Astrocyte (in vitro differentiated cells and primary cell): ENCODE measurements around the gene ASMTL. TPM values are rescaled to one million over a fixed set of nuclear protein-coding genes. Genes with fewer than 3 reads are reported as not detected.

Experiments
- DNase-seq: peaks from one replicate; pipeline ENCODE4 v3.0.0-alpha.2; 2010; ENCODE audit warnings: low read depth
- FAIRE-seq: peaks from 2 replicates; lab custom pipeline; 2011; peaks lifted over from hg19 to GRCh38; lab: Jason Lieb, UNC
- H2AFZ ChIP-seq: 2 replicates; pipeline ENCODE4 v1.6.0; 2012; ENCODE audit warnings: low read depth, low read length, inconsistent platforms
- H3K27ac ChIP-seq: 2 replicates; pipeline ENCODE4 v1.5.1; 2011; ENCODE audit warnings: low read depth, low read length, inconsistent platforms
- H3K27me3 ChIP-seq: 2 replicates; pipeline ENCODE4 v1.6.0; 2011; ENCODE audit warnings: low read length, inconsistent platforms; ENCODE audit not compliant: insufficient read depth
- H3K36me3 ChIP-seq: 2 replicates; pipeline ENCODE4 v1.5.1; 2011; ENCODE audit warnings: low read length, inconsistent platforms; ENCODE audit not compliant: insufficient read depth
- H3K4me1 ChIP-seq: 2 replicates; pipeline ENCODE4 v1.5.1; 2011; ENCODE audit warnings: low read length, inconsistent platforms; ENCODE audit not compliant: insufficient read depth
- H3K4me2 ChIP-seq: 2 replicates; pipeline ENCODE4 v1.6.0; 2012; ENCODE audit warnings: low read length, inconsistent platforms
- H3K4me3 ChIP-seq: 2 replicates; pipeline ENCODE4 v1.5.1; 2011; ENCODE audit warnings: low read depth, mild to moderate bottlenecking, low read length, inconsistent platforms; ENCODE audit not compliant: insufficient read depth
- H3K79me2 ChIP-seq: 2 replicates; pipeline ENCODE4 v1.6.0; 2012; ENCODE audit warnings: mild to moderate bottlenecking, low read length, inconsistent platforms; ENCODE audit not compliant: insufficient read depth
- H3K9ac ChIP-seq: 2 replicates; pipeline ENCODE4 v1.6.0; 2012; ENCODE audit warnings: mild to moderate bottlenecking, low read length, inconsistent platforms
- H3K9me3 ChIP-seq: 2 replicates; pipeline ENCODE4 v1.5.1; 2012; ENCODE audit warnings: low read depth, mild to moderate bottlenecking, low read length, inconsistent platforms; ENCODE audit not compliant: insufficient read depth
- H4K20me1 ChIP-seq: 2 replicates; pipeline ENCODE4 v1.6.0; 2012; ENCODE audit warnings: low read length, inconsistent platforms; ENCODE audit not compliant: insufficient read depth
- H3K27ac Mint-ChIP-seq: one replicate; pipeline ENCODE4 v1.8.0; 2021; ENCODE audit warnings: mild to moderate bottlenecking, mixed read lengths; ENCODE audit not compliant: unreplicated experiment
- H3K27me3 Mint-ChIP-seq: one replicate; pipeline ENCODE4 v1.8.0; 2021; ENCODE audit warnings: low read depth, mixed read lengths; ENCODE audit not compliant: unreplicated experiment
- H3K36me3 Mint-ChIP-seq: one replicate; pipeline ENCODE4 v1.8.0; 2021; ENCODE audit warnings: low read depth, mixed read lengths; ENCODE audit not compliant: unreplicated experiment
- H3K4me1 Mint-ChIP-seq: one replicate; pipeline ENCODE4 v1.8.0; 2021; ENCODE audit warnings: low read depth, mixed read lengths; ENCODE audit not compliant: unreplicated experiment
- H3K4me3 Mint-ChIP-seq: one replicate; pipeline ENCODE4 v1.8.0; 2021; ENCODE audit warnings: mild to moderate bottlenecking, moderate library complexity, mixed read lengths; ENCODE audit not compliant: unreplicated experiment
- H3K9me3 Mint-ChIP-seq: one replicate; pipeline ENCODE4 v1.8.0; 2021; ENCODE audit warnings: mild to moderate bottlenecking, mixed read lengths; ENCODE audit not compliant: unreplicated experiment
- EZH2 ChIP-seq: IDR thresholded peaks from 2 replicates; pipeline ENCODE4 v1.6.1; 2012; ENCODE audit warnings: mild to moderate bottlenecking, low read length, inconsistent platforms; ENCODE audit not compliant: insufficient read depth
- total RNA-seq: library from RNA; stranded (reverse); gene quantifications from 2 replicates; pipeline ENCODE4 v1.2.1, GENCODE V29; 2021
- TF ChIP-seq, protein P1 (sequence below): IDR thresholded peaks from 2 replicates; pipeline ENCODE4 v1.5.1; 2011; ENCODE audit warnings: low read depth, mild to moderate bottlenecking, inconsistent platforms, low read length, moderate library complexity; ENCODE audit not compliant: insufficient read depth

Gene ASMTL
- total RNA-seq, 1 donor from 2014 or later: 22.1 TPM

DNA sequence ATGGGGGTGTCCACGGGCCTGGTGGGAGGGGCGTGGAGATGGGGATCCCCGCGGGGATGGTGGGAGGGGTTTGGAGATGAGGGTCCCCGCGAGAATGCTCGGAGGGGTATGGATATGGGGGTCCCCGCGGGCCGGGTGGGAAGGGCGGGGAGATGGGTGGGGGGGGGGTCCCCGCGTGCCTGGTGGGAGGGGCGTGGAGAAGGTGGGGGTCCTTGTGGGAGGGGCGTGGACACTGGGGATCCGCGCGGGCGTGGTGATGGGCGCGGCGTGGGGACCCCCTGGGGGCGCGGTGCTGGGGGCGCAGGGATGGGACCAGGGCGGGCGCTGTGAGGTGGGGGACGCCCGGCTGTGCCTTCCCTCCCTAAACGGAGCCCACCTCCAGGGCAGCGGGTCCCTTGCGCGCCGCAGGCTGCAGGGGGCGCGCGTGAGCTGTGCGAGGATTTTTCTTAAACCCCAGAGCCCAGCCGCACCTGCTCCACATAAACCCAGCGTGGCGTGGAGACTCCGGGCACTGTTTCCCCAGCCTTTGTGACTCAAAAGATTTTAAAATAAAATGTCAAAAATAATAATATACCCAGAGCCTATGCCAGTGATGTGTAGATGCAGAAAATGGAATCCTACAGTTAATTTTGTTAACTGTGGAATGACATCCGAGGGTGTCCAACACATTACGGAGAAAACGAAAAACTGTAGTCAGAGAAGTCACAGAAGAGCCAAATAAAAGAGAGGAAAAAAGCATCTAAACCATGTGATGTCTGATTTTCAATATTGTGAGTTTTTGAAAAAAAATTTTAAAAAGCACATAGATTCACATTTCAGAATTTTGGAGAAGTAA is 1.5 kb upstream of the ASMTL start:
- Histone ChIP-seq H3K4me3 (no peak overlapping the region), H3K27ac (no peak overlapping the region), H4K20me1 (peaks cover 22% of the 10 kb centered on the region), H3K27me3 (no peaks in the 10 kb centered on the region), H3K9me3 (no peaks in the 10 kb centered on the region), H3K4me1 (no peaks in the 10 kb centered on the region), H2AFZ (no peak overlapping the region), H3K4me2 (peak overlapping the region; percentile 92), H3K79me2 (peaks cover 31% of the 10 kb centered on the region), H3K9ac (no peak overlapping the region), H3K36me3 (no peaks in the 10 kb centered on the region)
- no peaks in the 10 kb centered on the region for H3K4me1 Mint-ChIP-seq
- no peaks in the 10 kb centered on the region for H3K27me3 Mint-ChIP-seq
- TF ChIP-seq, protein P1, sequence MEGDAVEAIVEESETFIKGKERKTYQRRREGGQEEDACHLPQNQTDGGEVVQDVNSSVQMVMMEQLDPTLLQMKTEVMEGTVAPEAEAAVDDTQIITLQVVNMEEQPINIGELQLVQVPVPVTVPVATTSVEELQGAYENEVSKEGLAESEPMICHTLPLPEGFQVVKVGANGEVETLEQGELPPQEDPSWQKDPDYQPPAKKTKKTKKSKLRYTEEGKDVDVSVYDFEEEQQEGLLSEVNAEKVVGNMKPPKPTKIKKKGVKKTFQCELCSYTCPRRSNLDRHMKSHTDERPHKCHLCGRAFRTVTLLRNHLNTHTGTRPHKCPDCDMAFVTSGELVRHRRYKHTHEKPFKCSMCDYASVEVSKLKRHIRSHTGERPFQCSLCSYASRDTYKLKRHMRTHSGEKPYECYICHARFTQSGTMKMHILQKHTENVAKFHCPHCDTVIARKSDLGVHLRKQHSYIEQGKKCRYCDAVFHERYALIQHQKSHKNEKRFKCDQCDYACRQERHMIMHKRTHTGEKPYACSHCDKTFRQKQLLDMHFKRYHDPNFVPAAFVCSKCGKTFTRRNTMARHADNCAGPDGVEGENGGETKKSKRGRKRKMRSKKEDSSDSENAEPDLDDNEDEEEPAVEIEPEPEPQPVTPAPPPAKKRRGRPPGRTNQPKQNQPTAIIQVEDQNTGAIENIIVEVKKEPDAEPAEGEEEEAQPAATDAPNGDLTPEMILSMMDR: peak; percentile 68
- no peak for TF ChIP-seq EZH2
- H3K4me3 Mint-ChIP-seq: no peak overlapping the region
- H3K36me3 Mint-ChIP-seq: no peaks in the 10 kb centered on the region
- DNase-seq (peak; percentile 31), FAIRE-seq (no peak)
- H3K27ac Mint-ChIP-seq: no peak overlapping the region
- H3K9me3 Mint-ChIP-seq: peaks cover 7% of the 10 kb centered on the region

DNA sequence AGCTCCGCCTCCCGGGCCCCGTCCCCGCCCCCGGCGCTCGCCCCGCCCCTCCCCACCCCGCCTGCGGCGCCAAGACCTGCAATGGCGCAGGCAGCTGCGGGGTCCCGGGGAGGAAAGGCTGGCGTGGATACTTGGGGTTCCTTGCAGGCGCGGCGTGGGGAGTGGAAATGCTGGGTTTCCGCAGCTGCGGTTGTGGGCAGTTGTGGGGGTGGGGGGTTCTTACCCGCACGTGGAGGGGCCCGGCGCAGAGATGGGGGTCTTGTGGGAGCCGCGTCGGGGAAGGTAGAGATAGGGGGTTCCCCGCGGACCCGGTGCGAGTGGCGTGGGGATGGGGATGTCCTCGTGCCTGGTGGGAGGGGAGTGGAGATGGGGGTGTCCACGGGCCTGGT is 680 bp upstream of the ASMTL start:
- peaks cover 12% of the 10 kb centered on the region for H3K9me3 Mint-ChIP-seq
- Histone ChIP-seq H3K9me3 (no peaks in the 10 kb centered on the region), H4K20me1 (peaks cover 29% of the 10 kb centered on the region), H3K27me3 (no peaks in the 10 kb centered on the region), H3K4me3 (peak overlapping the region; percentile 60), H3K27ac (peak overlapping the region; percentile 56), H3K36me3 (no peaks in the 10 kb centered on the region), H3K9ac (peak overlapping the region; percentile 76), H3K4me1 (no peaks in the 10 kb centered on the region), H3K79me2 (peaks cover 39% of the 10 kb centered on the region), H2AFZ (peak overlapping the region; percentile 86), H3K4me2 (peak overlapping the region; percentile 92)
- FAIRE-seq (no peak), DNase-seq (no peak)
- peak overlapping the region; percentile 74 for H3K4me3 Mint-ChIP-seq
- H3K27ac Mint-ChIP-seq: no peak overlapping the region
- no peaks in the 10 kb centered on the region for H3K4me1 Mint-ChIP-seq
- H3K36me3 Mint-ChIP-seq: peaks cover 4% of the 10 kb centered on the region
- TF ChIP-seq, protein P1: no peak
- no peak for TF ChIP-seq EZH2
- no peaks in the 10 kb centered on the region for H3K27me3 Mint-ChIP-seq
